Caco-2 (cell line): ENCODE results near the gene CDS2. TPM values are rescaled to one million over a fixed set of nuclear protein-coding genes. Genes with fewer than 3 reads are reported as not detected.

ENCODE experiments used
- BruUV-seq: library from RNA; stranded (reverse); fragments of 400-500 nt; replicated peaks from 2 replicates; lab custom pipeline; 2021; lab: Mats Ljungman, UMichigan
- CTCF ChIA-PET: fragments of 300-600 bp; sonication (Branson Sonifier 250); formaldehyde crosslinking; loops from one replicate; lab custom pipeline; 2022; ENCODE audit warnings: antibody characterized with exemption; lab: Charles Lee
- POLR2A ChIA-PET: fragments of 300-600 bp; sonication (Branson Sonifier 250); formaldehyde crosslinking; loops from one replicate; lab custom pipeline; 2022; ENCODE audit warnings: antibody characterized with exemption; lab: Charles Lee
- DNase-seq, 2 experiments: peaks; one replicate each; pipeline versions ENCODE4 v3.0.0 to v3.0.0-alpha.2; 2020 to 2022
- H3K27me3 ChIP-seq: replicated peaks from 2 replicates; pipeline ENCODE4 v1.6.0; 2011; ENCODE audit warnings: low read length; ENCODE audit not compliant: control insufficient read depth, insufficient read depth
- H3K36me3 ChIP-seq: 2 replicates; pipeline ENCODE4 v1.5.1; 2011; ENCODE audit warnings: low read length; ENCODE audit not compliant: control insufficient read depth, insufficient read depth
- H3K4me1 ChIP-seq: fragments of 250-450 bp; sonication (Bioruptor Pico); 2 replicates; pipeline ENCODE4 v1.5.1; 2020; ENCODE audit warnings: mild to moderate bottlenecking
- H3K4me3 ChIP-seq: 2 replicates; pipeline ENCODE4 v1.5.1; 2011; ENCODE audit warnings: low read depth, mild to moderate bottlenecking, control low read depth, low read length
- H3K9me3 ChIP-seq: fragments of 250-450 bp; sonication (Bioruptor Pico); 2 replicates; pipeline ENCODE4 v1.5.1; 2020; ENCODE audit warnings: mild to moderate bottlenecking, moderate library complexity
- H3K27ac Mint-ChIP-seq: one replicate; pipeline ENCODE4 v1.8.0; 2022; ENCODE audit warnings: mixed read lengths; ENCODE audit not compliant: unreplicated experiment
- H3K27me3 Mint-ChIP-seq: one replicate; pipeline ENCODE4 v1.8.0; 2022; ENCODE audit warnings: mixed read lengths; ENCODE audit not compliant: insufficient read depth, unreplicated experiment
- H3K36me3 Mint-ChIP-seq: one replicate; pipeline ENCODE4 v1.8.0; 2022; ENCODE audit warnings: mild to moderate bottlenecking, mixed read lengths; ENCODE audit not compliant: insufficient read depth, unreplicated experiment
- H3K4me1 Mint-ChIP-seq: one replicate; pipeline ENCODE4 v1.8.0; 2022; ENCODE audit warnings: low read depth, mixed read lengths; ENCODE audit not compliant: unreplicated experiment
- H3K4me3 Mint-ChIP-seq: one replicate; pipeline ENCODE4 v1.8.0; 2022; ENCODE audit warnings: mild to moderate bottlenecking, moderate library complexity, mixed read lengths; ENCODE audit not compliant: unreplicated experiment
- H3K9me3 Mint-ChIP-seq: one replicate; pipeline ENCODE4 v1.8.0; 2022; ENCODE audit warnings: mixed read lengths; ENCODE audit not compliant: unreplicated experiment
- CTCF ChIP-seq, 2 experiments: fragments of 200-600 bp in 1 of 2; IDR thresholded peaks; 1 replicate in 1 of 2; 2 replicates in 1 of 2; pipeline versions ENCODE4 v1.5.1 to v1.8.0; 2011 to 2022; ENCODE audit warnings: antibody characterized with exemption in 1 of 2, control low read depth in 1 of 2, inconsistent platforms in 1 of 2, low read depth in 1 of 2, low read length in 1 of 2, mild to moderate bottlenecking in 1 of 2, moderate library complexity in 1 of 2; ENCODE audit not compliant: insufficient read depth in 1 of 2, severe bottlenecking in 1 of 2, unreplicated experiment in 1 of 2
- intact Hi-C: fragments of 100-400 bp; cut with micrococcal nuclease; formaldehyde crosslinking; loops from one replicate; pipeline ENCODE4 v1.10.0; 2022; ENCODE audit not compliant: unreplicated experiment
- total RNA-seq: library from RNA; stranded (reverse); gene quantifications from 2 replicates; pipeline ENCODE4 v1.2.3, GENCODE V29; 2022

The CDS2 gene
- total RNA-seq, 1 experiment from 2014 or later, result 53.8 TPM

GRCh38 chr20:5080384-5080877, 46.4 kb upstream of the CDS2 start:
- H3K36me3 Mint-ChIP-seq, result no peaks in the 10 kb centered on the region
- H3K4me1 ChIP-seq, result peaks cover 4% of the 10 kb centered on the region; the same call in 1 of the 2 replicates
- no peaks in the 10 kb centered on the region for H3K27me3 Mint-ChIP-seq
- POLR2A ChIA-PET, result no interaction called here
- H3K4me3 ChIP-seq, result no peak overlapping the region
- DNase-seq, result no peak
- no peaks in the 10 kb centered on the region for H3K36me3 ChIP-seq
- no peaks in the 10 kb centered on the region for H3K27me3 ChIP-seq
- no peaks in the 10 kb centered on the region for H3K9me3 ChIP-seq
- no TSS peak for BruUV-seq
- no peaks in the 10 kb centered on the region for H3K4me1 Mint-ChIP-seq
- CTCF ChIA-PET, result no interaction called here
- no peaks in the 10 kb centered on the region for H3K9me3 Mint-ChIP-seq
- no peak overlapping the region for H3K4me3 Mint-ChIP-seq
- TF ChIP-seq CTCF (IDR thresholded peaks at IDR 0.05; ENCODE audit: insufficient read depth in 1 of 2, low read depth in 1 of 2, low read length in 1 of 2, severe bottlenecking in 1 of 2, unreplicated experiment in 1 of 2), result no peak
- intact Hi-C loops, result no loop called here
- H3K27ac Mint-ChIP-seq, result no peak overlapping the region

GRCh38 chr20:5085380-5085779, 41.4 kb upstream of the CDS2 start:
- no TSS peak for BruUV-seq
- Histone ChIP-seq H3K4me1 (no peaks in the 10 kb centered on the region), H3K9me3 (no peaks in the 10 kb centered on the region), H3K36me3 (no peaks in the 10 kb centered on the region), H3K27me3 (no peaks in the 10 kb centered on the region), H3K4me3 (no peak overlapping the region)
- ChIA-PET CTCF (no interaction called here), POLR2A (no interaction called here)
- no peak overlapping the region for H3K27ac Mint-ChIP-seq
- H3K4me3 Mint-ChIP-seq, result no peak overlapping the region
- no peaks in the 10 kb centered on the region for H3K27me3 Mint-ChIP-seq
- intact Hi-C loops, result no loop called here
- H3K36me3 Mint-ChIP-seq, result no peaks in the 10 kb centered on the region
- no peaks in the 10 kb centered on the region for H3K9me3 Mint-ChIP-seq
- H3K4me1 Mint-ChIP-seq, result no peaks in the 10 kb centered on the region
- DNase-seq, result no peak
- no peak for TF ChIP-seq CTCF (IDR thresholded peaks at IDR 0.05; ENCODE audit: insufficient read depth in 1 of 2, low read depth in 1 of 2, low read length in 1 of 2, severe bottlenecking in 1 of 2, unreplicated experiment in 1 of 2)

- H3K4me3 ChIP-seq, result no peak overlapping the region
- Mint-ChIP-seq H3K27ac (no peak overlapping the region), H3K27me3 (no peaks in the 10 kb centered on the region), H3K36me3 (peaks cover 7% of the 10 kb centered on the region), H3K4me1 (no peaks in the 10 kb centered on the region), H3K9me3 (no peaks in the 10 kb centered on the region), H3K4me3 (no peak overlapping the region)
- H3K36me3 ChIP-seq, result no peaks in the 10 kb centered on the region
- intact Hi-C loops, result no loop called here
- ChIA-PET CTCF (no interaction called here), POLR2A (no interaction called here)
- no peaks in the 10 kb centered on the region for H3K9me3 ChIP-seq
- H3K4me1 ChIP-seq, result peaks cover 6% of the 10 kb centered on the region; the same call in 1 of the 2 replicates
- DNase-seq, result no peak
- no peaks in the 10 kb centered on the region for H3K27me3 ChIP-seq
- no TSS peak for BruUV-seq
- TF ChIP-seq CTCF (IDR thresholded peaks at IDR 0.05; ENCODE audit: insufficient read depth in 1 of 2, low read depth in 1 of 2, low read length in 1 of 2, severe bottlenecking in 1 of 2, unreplicated experiment in 1 of 2), result no peak
These were observed 38.1 kb upstream of the CDS2 start for GRCh38 chr20:5088688-5089087.
